GM10248 (cell line): ENCODE results near the gene CADPS2.

ENCODE experiments used
- CTCF ChIA-PET: fragments of 300-600 bp; sonication (Branson Sonifier 250); formaldehyde crosslinking; extraction: SDS; loops from one replicate; lab custom pipeline; 2021; ENCODE audit warnings: antibody characterized with exemption; lab: Yijun Ruan, JAX
- POLR2A ChIA-PET: fragments of 350-650 bp; sonication (Branson Sonifier 250); formaldehyde crosslinking; extraction: SDS; loops from one replicate; lab custom pipeline; 2020; ENCODE audit warnings: antibody characterized with exemption; lab: Yijun Ruan, JAX
- DNase-seq: peaks from one replicate; pipeline ENCODE4 v3.0.0; 2012; ENCODE audit errors: extremely low spot score
- TF ChIP-seq, protein P1 (sequence below): IDR thresholded peaks from 2 replicates; pipeline ENCODE4 v1.5.1; 2012; ENCODE audit warnings: mild to moderate bottlenecking, low read depth; ENCODE audit errors: extremely low read depth, missing control alignments, control extremely low read depth

The CADPS2 gene

DNA sequence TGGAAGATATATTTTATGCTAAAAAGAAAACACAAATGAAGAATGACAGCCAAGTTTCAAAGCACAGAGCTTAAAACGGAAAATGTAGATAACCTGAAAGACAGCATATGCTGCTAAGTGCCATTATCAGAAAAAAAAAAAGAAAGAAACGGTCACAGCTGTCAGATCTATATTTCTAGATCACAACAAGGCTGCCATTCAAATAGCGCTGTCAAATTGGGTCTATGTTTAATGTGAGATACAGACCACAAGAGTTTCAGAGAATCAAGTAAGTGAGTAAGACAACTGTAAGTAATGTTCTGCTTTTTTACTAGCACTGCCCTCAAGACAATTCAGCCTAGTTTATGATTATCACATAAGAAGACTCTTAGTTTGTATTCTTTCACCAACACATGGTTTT is 117.4 kb downstream of the CADPS2 start:
- DNase-seq = no peak
- CTCF ChIA-PET = interaction anchor here (1.0 to 1.5 kb wide), 3 partner anchors 9 to 24 kb away, joined by 3 read pairs; no protein-coding TSS in a partner anchor
- POLR2A ChIA-PET = no interaction called here
- TF ChIP-seq, protein P1, sequence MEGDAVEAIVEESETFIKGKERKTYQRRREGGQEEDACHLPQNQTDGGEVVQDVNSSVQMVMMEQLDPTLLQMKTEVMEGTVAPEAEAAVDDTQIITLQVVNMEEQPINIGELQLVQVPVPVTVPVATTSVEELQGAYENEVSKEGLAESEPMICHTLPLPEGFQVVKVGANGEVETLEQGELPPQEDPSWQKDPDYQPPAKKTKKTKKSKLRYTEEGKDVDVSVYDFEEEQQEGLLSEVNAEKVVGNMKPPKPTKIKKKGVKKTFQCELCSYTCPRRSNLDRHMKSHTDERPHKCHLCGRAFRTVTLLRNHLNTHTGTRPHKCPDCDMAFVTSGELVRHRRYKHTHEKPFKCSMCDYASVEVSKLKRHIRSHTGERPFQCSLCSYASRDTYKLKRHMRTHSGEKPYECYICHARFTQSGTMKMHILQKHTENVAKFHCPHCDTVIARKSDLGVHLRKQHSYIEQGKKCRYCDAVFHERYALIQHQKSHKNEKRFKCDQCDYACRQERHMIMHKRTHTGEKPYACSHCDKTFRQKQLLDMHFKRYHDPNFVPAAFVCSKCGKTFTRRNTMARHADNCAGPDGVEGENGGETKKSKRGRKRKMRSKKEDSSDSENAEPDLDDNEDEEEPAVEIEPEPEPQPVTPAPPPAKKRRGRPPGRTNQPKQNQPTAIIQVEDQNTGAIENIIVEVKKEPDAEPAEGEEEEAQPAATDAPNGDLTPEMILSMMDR = no peak

DNA sequence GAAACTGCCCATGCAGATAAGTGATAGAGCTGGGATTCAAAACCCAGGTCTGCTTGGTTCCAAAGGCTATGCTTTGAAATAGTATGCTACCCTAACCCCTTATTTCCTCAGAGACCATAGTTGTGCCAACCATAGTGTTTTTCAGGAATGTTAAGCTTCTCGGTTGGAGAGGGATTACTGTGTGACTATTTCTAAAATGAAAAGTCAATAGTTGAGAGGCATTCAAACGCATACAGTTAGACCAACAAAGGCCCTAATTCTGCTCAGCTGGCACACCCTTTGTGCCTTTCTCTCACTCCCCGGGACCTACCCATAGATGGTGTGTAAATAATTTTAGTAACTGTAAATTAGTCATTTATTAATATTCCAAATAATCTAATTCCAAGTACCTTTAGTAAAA is 118.9 kb downstream of the CADPS2 start:
- ChIA-PET POLR2A (no interaction called here), CTCF (no interaction called here)
- TF ChIP-seq, protein P1 = no peak
- DNase-seq = no peak

DNA sequence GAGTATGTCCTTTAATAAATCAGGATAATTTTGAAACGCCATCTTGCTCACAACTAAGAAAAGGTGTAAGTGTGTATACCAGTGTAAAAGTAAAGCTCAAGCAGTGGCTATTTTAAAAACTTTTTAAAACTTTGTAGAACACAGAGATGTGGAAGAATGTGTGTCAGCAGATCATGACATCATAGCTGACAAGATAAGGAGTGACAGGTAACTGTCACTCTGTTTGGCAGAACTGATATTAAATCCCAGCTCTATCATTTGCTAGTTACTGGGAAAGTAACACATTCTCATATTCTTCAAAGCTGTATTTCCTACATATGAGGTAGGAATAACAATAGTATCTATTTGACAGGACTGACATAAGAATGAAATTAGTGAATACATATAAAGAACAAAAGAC is 119.7 kb downstream of the CADPS2 start:
- CTCF ChIA-PET = no interaction called here
- POLR2A ChIA-PET = no interaction called here
- DNase-seq = no peak
- TF ChIP-seq, protein P1 = no peak

DNA sequence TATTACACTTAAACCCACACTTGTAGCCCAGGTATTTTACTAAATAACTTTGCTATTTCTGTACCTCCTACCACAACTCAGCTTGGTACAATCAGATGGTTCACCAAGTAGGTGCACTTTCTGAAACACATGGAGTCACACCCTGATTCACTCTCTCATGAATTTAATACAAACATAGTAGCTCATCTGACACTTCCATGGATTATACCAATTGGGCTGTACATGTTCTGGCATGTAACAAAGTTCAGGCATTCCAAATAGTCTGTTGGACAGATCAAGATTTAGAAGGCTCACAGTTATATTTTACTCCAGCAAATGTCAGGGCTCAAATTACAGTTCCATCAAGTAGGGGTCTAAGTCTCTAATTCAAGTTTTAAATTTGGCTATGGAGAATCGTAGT is 121.4 kb downstream of the CADPS2 start:
- POLR2A ChIA-PET = no interaction called here
- CTCF ChIA-PET = interaction anchor here (1.4 kb wide), 2 partner anchors 28 to 771 kb away, joined by 3 read pairs; no protein-coding TSS in a partner anchor
- TF ChIP-seq, protein P1 = no peak
- no peak for DNase-seq

DNA sequence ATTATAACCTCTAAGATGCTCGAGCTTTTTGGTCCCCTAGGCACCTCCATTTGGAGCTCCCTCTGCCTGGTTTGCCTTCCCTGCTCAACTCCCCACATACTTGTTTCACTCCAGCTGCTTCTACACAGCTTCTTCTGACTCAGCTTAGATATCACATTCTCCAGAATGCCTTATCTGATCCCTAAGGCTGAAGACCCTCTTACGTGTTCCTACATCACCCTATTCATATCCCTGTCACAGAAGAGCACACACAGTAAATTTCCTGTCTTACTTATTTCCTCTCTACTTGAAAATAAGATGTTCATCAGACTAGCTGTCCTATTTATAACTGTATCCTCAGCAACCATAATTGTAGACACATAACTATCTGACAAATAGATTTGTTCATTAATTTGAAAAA is 122.2 kb downstream of the CADPS2 start:
- no peak for DNase-seq
- ChIA-PET CTCF (interaction anchor here (0.6 to 1.4 kb wide), 3 partner anchors 15 to 770 kb away, joined by 3 read pairs; no protein-coding TSS in a partner anchor), POLR2A (no interaction called here)
- TF ChIP-seq, protein P1 = no peak

DNA sequence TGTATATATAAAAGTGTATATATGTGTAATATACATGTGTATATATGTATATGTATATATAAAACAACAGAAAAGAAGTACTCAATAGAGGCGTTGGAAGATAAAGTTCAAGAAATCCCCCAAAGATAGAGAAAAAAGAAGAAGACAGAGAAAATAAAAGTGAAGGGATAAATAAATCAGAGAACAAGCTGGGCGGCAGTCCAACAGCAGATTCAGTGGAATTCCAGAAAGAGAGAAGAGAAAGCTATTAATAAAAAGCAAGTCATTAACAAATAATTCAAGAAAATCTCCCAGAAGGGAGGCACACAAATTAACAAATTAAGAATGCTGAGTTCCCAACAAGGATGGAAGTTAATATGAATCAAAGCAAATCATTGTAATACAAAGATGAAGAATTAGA is 124.2 kb downstream of the CADPS2 start:
- ChIA-PET POLR2A (no interaction called here), CTCF (no interaction called here)
- DNase-seq = no peak
- TF ChIP-seq, protein P1 = no peak
